ENCODE measurements around the gene MYCBPAP. TPM values are rescaled to one million over a fixed set of nuclear protein-coding genes. Genes with fewer than 3 reads are reported as not detected.

Gene MYCBPAP
- total and polyA plus RNA-seq, 2 donors (not counting 1 experiment from before 2014, with no cell fraction given) = 0.16 to 3.0 TPM

- no peaks in the 10 kb centered on the region for H4K20me1 ChIP-seq (ENCODE audit: control insufficient read depth, extremely low read depth, insufficient read depth, low read length)
- H3K9ac ChIP-seq (ENCODE audit: insufficient read depth, low read length) = no peak overlapping the region
- peaks cover 5% of the 10 kb centered on the region for H3K4me1 ChIP-seq (ENCODE audit: control insufficient read depth, extremely low read depth, insufficient read depth, low read length)
- no peak overlapping the region for H3K4me3 ChIP-seq (replicated peaks in 1 of 4; ENCODE audit: control extremely low read depth in 1 of 4, insufficient read depth in 1 of 4, low read depth in 3 of 4, low read length in 4 of 4)
- no peaks in the 10 kb centered on the region for H3K79me2 ChIP-seq (ENCODE audit: control insufficient read depth, insufficient read depth, low read length)
- no peaks in the 10 kb centered on the region for H3K9me3 ChIP-seq (ENCODE audit: control insufficient read depth, insufficient read depth, low read depth, low read length)
- no peak overlapping the region for H2AFZ ChIP-seq (ENCODE audit: low read length)
- DNase-seq (ENCODE audit: low read depth in 2 of 2) = no peak
- H3K27ac ChIP-seq (ENCODE audit: insufficient read depth, low read length) = no peak overlapping the region
- H3K27me3 ChIP-seq (ENCODE audit: control insufficient read depth, insufficient read depth, low read length) = peaks cover 7% of the 10 kb centered on the region
- no peaks in the 10 kb centered on the region for H3K36me3 ChIP-seq (ENCODE audit: control insufficient read depth, insufficient read depth, low read length)
- TF ChIP-seq EZH2 (IDR thresholded peaks at IDR 0.05; ENCODE audit: low read length, missing control alignments) (no peak), CTCF (conservative IDR thresholded peaks at IDR 0.05 in 1 of 2, IDR thresholded peaks at IDR 0.05 in 1 of 2; ENCODE audit: low read depth in 1 of 2, low read length in 2 of 2) (no peak)
- H3K4me2 ChIP-seq (ENCODE audit: extremely low read depth, insufficient read depth, low read length) = no peak overlapping the region
Measured at GRCh38 chr17:50537721-50538548, 29.7 kb downstream of the MYCBPAP start.

- TF ChIP-seq CTCF (conservative IDR thresholded peaks at IDR 0.05 in 1 of 2, IDR thresholded peaks at IDR 0.05 in 1 of 2; ENCODE audit: low read depth in 1 of 2, low read length in 2 of 2) = no peak
- no peak for TF ChIP-seq EZH2 (IDR thresholded peaks at IDR 0.05; ENCODE audit: low read length, missing control alignments)
- no peak for DNase-seq (ENCODE audit: low read depth in 2 of 2)
- Histone ChIP-seq H3K4me2 (ENCODE audit: extremely low read depth, insufficient read depth, low read length) (no peak overlapping the region), H3K36me3 (ENCODE audit: control insufficient read depth, insufficient read depth, low read length) (no peaks in the 10 kb centered on the region), H3K9me3 (ENCODE audit: control insufficient read depth, insufficient read depth, low read depth, low read length) (no peaks in the 10 kb centered on the region), H3K27me3 (ENCODE audit: control insufficient read depth, insufficient read depth, low read length) (no peaks in the 10 kb centered on the region), H2AFZ (ENCODE audit: low read length) (no peak overlapping the region), H3K79me2 (ENCODE audit: control insufficient read depth, insufficient read depth, low read length) (no peaks in the 10 kb centered on the region), H3K4me3 (replicated peaks in 1 of 4; ENCODE audit: control extremely low read depth in 1 of 4, insufficient read depth in 1 of 4, low read depth in 3 of 4, low read length in 4 of 4) (no peak overlapping the region), H4K20me1 (ENCODE audit: control insufficient read depth, extremely low read depth, insufficient read depth, low read length) (no peaks in the 10 kb centered on the region), H3K27ac (ENCODE audit: insufficient read depth, low read length) (no peak overlapping the region), H3K9ac (ENCODE audit: insufficient read depth, low read length) (no peak overlapping the region), H3K4me1 (ENCODE audit: control insufficient read depth, extremely low read depth, insufficient read depth, low read length) (peaks cover 7% of the 10 kb centered on the region)
Measured at GRCh38 chr17:50538549-50539410, 30.5 kb downstream of the MYCBPAP start.
